HepG2 (cell line): ENCODE measurements around the gene CPM. TPM values are rescaled to one million over a fixed set of nuclear protein-coding genes. Genes with fewer than 3 reads are reported as not detected.

ENCODE experiments used
- ADNP ChIP-seq: sonication (generic); formaldehyde crosslinking; IDR thresholded peaks from 2 replicates; pipeline ENCODE4 v1.4.0; 2020; ENCODE audit warnings: missing genetic modification reagents
- AGO2 ChIP-seq: fragments of 200-400 bp; formaldehyde crosslinking; optimal IDR thresholded peaks from 2 replicates; pipeline ENCODE3; 2017; ENCODE audit warnings: mild to moderate bottlenecking, low read depth, low read length, moderate library complexity
- AKAP8 ChIP-seq: sonication (generic); formaldehyde crosslinking; IDR thresholded peaks from 2 replicates; pipeline ENCODE4 v1.5.1; 2020; ENCODE audit warnings: mild to moderate bottlenecking, missing genetic modification reagents
- HHEX ChIP-seq: IDR thresholded peaks from 2 replicates; pipeline ENCODE4 v1.6.1; 2016; ENCODE audit warnings: control low read depth
- MAZ ChIP-seq, 2 experiments: sonication (generic) in 1 of 2; formaldehyde crosslinking in 1 of 2; IDR thresholded peaks; 2 replicates each; pipeline versions ENCODE4 v1.5.0 to v1.6.1; 2012 to 2020; ENCODE audit warnings: low read depth in 2 of 2, mild to moderate bottlenecking in 2 of 2, borderline replicate concordance in 1 of 2, improper control_type of control experiment in 1 of 2, low read length in 1 of 2, missing genetic modification reagents in 1 of 2, moderate library complexity in 1 of 2
- MEIS2 ChIP-seq: sonication (generic); formaldehyde crosslinking; IDR thresholded peaks from 2 replicates; pipeline ENCODE4 v1.9.0; 2021; ENCODE audit warnings: mild to moderate bottlenecking, missing genetic modification reagents
- NFIB ChIP-seq: sonication (generic); formaldehyde crosslinking; IDR thresholded peaks from 2 replicates; pipeline ENCODE4 v1.9.0; 2021; ENCODE audit warnings: missing genetic modification reagents, mild to moderate bottlenecking, borderline replicate concordance
- NR1H2 ChIP-seq: sonication (generic); formaldehyde crosslinking; IDR thresholded peaks from 2 replicates; pipeline ENCODE4 v1.8.1; 2022; ENCODE audit warnings: low read depth, missing genetic modification reagents, borderline replicate concordance
- SOX6 ChIP-seq, 2 experiments: fragments of 450-650 bp in 1 of 2; sonication (generic) in 1 of 2; formaldehyde crosslinking in 1 of 2; IDR thresholded peaks; 2 replicates each; pipeline versions ENCODE4 v1.4.0 to v1.6.1; 2017 to 2020; ENCODE audit warnings: antibody characterized with exemption in 1 of 2, mild to moderate bottlenecking in 1 of 2, missing genetic modification reagents in 1 of 2
- SSRP1 ChIP-seq: IDR thresholded peaks from 2 replicates; pipeline ENCODE4 v1.6.1; 2016; ENCODE audit warnings: control low read depth
- TRAFD1 ChIP-seq: sonication (generic); formaldehyde crosslinking; IDR thresholded peaks from 2 replicates; pipeline ENCODE4 v1.5.1; 2020; ENCODE audit warnings: missing genetic modification reagents, mild to moderate bottlenecking, borderline replicate concordance
- ZNF264 ChIP-seq: sonication (generic); formaldehyde crosslinking; IDR thresholded peaks from 2 replicates; pipeline ENCODE4 v1.4.0; 2020; ENCODE audit warnings: missing genetic modification reagents
- ZNF564 ChIP-seq: sonication (generic); formaldehyde crosslinking; IDR thresholded peaks from 2 replicates; pipeline ENCODE4 v1.8.1; 2023; ENCODE audit warnings: mild to moderate bottlenecking, missing genetic modification reagents
- polyA plus RNA-seq, 8 experiments: library from polyadenylated mRNA; depleted of rRNA in 3 of 8; stranded (reverse) in 7 of 8; unstranded in 1 of 8; fragments of >200 nt; fragmentation: Illumina TruSeq in 4 of 8; extraction: Trizol in 4 of 8; gene quantifications; 2 replicates each; pipeline versions ENCODE4 v1.2.1 to v1.2.3, GENCODE V29; 2011 to 2016; ENCODE audit warnings: low read depth in 4 of 8, missing spikeins in 1 of 8, mixed read lengths in 1 of 8; ENCODE audit not compliant: insufficient read depth in 1 of 8
- total RNA-seq, 5 experiments: library from RNA; depleted of rRNA; stranded (reverse); fragments of >200 nt; fragmentation: Illumina TruSeq; extraction: Trizol; gene quantifications; 2 replicates each; pipeline ENCODE4 v1.2.3, GENCODE V29; 2016; ENCODE audit warnings: low read depth in 1 of 5
- TF ChIP-seq, protein P1 (sequence below): sonication (generic); formaldehyde crosslinking; IDR thresholded peaks from 2 replicates; pipeline ENCODE4 v1.4.0; 2020; ENCODE audit warnings: mild to moderate bottlenecking, missing genetic modification reagents, borderline replicate concordance
- TF ChIP-seq, protein P2 (sequence below): sonication (generic); formaldehyde crosslinking; IDR thresholded peaks from 2 replicates; pipeline ENCODE4 v1.4.0; 2020; ENCODE audit warnings: missing genetic modification reagents, borderline replicate concordance
- TF ChIP-seq, protein P3 (sequence below): sonication (generic); formaldehyde crosslinking; IDR thresholded peaks from 2 replicates; pipeline ENCODE4 v1.4.0; 2020; ENCODE audit warnings: missing genetic modification reagents, low read depth, mild to moderate bottlenecking, borderline replicate concordance

The CPM gene
- total and polyA plus RNA-seq, 2 of the 13 experiments (the other 11 are each of a cell fraction or from before 2014, with no cell fraction given): not detected

DNA sequence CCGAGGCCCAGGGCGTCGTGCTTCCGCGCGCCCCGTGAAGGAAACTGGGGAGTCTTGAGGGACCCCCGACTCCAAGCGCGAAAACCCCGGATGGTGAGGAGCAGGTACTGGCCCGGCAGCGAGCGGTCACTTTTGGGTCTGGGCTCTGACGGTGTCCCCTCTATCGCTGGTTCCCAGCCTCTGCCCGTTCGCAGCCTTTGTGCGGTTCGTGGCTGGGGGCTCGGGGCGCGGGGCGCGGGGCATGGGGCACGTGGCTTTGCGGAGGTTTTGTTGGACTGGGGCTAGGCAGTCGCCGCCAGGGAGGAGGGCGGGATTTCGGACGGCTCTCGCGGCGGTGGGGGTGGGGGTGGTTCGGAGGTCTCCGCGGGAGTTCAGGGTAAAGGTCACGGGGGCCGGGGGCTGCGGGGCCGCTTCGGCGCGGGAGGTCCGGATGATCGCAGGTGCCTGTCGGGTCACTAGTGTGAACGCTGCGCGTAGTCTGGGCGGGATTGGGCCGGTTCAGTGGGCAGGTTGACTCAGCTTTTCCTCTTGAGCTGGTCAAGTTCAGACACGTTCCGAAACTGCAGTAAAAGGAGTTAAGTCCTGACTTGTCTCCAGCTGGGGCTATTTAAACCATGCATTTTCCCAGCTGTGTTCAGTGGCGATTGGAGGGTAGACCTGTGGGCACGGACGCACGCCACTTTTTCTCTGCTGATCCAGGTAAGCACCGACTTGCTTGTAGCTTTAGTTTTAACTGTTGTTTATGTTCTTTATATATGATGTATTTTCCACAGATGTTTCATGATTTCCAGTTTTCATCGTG lies 124.4 kb downstream of the CPM start (continued):
- no peak for TF ChIP-seq TRAFD1 (CRISPR knock-in tag)
- TF ChIP-seq NFIB (CRISPR knock-in tag): no peak
- TF ChIP-seq MAZ (IDR thresholded peaks at IDR 0.05; ENCODE audit: borderline replicate concordance, low read depth, low read length): peak; percentile 68; the same call in 1 of the 2 replicates
- peak; percentile 8; the same call in 1 of the 2 replicates for TF ChIP-seq MAZ (CRISPR knock-in tag; IDR thresholded peaks at IDR 0.05; ENCODE audit: low read depth)
- TF ChIP-seq MEIS2 (CRISPR knock-in tag): peak; percentile 86; the same call in 1 of the 2 replicates
- TF ChIP-seq, protein P1, sequence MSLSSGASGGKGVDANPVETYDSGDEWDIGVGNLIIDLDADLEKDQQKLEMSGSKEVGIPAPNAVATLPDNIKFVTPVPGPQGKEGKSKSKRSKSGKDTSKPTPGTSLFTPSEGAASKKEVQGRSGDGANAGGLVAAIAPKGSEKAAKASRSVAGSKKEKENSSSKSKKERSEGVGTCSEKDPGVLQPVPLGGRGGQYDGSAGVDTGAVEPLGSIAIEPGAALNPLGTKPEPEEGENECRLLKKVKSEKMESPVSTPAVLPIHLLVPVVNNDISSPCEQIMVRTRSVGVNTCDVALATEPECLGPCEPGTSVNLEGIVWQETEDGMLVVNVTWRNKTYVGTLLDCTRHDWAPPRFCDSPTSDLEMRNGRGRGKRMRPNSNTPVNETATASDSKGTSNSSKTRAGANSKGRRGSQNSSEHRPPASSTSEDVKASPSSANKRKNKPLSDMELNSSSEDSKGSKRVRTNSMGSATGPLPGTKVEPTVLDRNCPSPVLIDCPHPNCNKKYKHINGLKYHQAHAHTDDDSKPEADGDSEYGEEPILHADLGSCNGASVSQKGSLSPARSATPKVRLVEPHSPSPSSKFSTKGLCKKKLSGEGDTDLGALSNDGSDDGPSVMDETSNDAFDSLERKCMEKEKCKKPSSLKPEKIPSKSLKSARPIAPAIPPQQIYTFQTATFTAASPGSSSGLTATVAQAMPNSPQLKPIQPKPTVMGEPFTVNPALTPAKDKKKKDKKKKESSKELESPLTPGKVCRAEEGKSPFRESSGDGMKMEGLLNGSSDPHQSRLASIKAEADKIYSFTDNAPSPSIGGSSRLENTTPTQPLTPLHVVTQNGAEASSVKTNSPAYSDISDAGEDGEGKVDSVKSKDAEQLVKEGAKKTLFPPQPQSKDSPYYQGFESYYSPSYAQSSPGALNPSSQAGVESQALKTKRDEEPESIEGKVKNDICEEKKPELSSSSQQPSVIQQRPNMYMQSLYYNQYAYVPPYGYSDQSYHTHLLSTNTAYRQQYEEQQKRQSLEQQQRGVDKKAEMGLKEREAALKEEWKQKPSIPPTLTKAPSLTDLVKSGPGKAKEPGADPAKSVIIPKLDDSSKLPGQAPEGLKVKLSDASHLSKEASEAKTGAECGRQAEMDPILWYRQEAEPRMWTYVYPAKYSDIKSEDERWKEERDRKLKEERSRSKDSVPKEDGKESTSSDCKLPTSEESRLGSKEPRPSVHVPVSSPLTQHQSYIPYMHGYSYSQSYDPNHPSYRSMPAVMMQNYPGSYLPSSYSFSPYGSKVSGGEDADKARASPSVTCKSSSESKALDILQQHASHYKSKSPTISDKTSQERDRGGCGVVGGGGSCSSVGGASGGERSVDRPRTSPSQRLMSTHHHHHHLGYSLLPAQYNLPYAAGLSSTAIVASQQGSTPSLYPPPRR (CRISPR knock-in tag): peak; percentile 79; the same call in 1 of the 2 replicates
- TF ChIP-seq HHEX (CRISPR knock-in tag): no peak
- TF ChIP-seq SOX6 (IDR thresholded peaks at IDR 0.05): no peak
- TF ChIP-seq SOX6 (CRISPR knock-in tag; IDR thresholded peaks at IDR 0.05): peak; percentile 78
- TF ChIP-seq SSRP1 (CRISPR knock-in tag): peak; percentile 22; the same call in 1 of the 2 replicates
- TF ChIP-seq ZNF264: peak; percentile 70; the same call in 1 of the 2 replicates
- TF ChIP-seq, protein P2, sequence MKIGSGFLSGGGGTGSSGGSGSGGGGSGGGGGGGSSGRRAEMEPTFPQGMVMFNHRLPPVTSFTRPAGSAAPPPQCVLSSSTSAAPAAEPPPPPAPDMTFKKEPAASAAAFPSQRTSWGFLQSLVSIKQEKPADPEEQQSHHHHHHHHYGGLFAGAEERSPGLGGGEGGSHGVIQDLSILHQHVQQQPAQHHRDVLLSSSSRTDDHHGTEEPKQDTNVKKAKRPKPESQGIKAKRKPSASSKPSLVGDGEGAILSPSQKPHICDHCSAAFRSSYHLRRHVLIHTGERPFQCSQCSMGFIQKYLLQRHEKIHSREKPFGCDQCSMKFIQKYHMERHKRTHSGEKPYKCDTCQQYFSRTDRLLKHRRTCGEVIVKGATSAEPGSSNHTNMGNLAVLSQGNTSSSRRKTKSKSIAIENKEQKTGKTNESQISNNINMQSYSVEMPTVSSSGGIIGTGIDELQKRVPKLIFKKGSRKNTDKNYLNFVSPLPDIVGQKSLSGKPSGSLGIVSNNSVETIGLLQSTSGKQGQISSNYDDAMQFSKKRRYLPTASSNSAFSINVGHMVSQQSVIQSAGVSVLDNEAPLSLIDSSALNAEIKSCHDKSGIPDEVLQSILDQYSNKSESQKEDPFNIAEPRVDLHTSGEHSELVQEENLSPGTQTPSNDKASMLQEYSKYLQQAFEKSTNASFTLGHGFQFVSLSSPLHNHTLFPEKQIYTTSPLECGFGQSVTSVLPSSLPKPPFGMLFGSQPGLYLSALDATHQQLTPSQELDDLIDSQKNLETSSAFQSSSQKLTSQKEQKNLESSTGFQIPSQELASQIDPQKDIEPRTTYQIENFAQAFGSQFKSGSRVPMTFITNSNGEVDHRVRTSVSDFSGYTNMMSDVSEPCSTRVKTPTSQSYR (CRISPR knock-in tag): peak; percentile 79; the same call in 1 of the 2 replicates
- TF ChIP-seq AGO2: peak; percentile 46
- TF ChIP-seq, protein P3, sequence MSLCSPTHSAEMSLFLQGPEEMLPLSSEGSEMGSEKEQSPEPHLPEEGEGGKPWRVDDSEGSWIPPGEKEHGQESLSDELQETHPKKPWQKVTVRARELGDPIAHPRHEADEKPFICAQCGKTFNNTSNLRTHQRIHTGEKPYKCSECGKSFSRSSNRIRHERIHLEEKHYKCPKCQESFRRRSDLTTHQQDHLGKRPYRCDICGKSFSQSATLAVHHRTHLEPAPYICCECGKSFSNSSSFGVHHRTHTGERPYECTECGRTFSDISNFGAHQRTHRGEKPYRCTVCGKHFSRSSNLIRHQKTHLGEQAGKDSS (CRISPR knock-in tag): 0 out of 2 replicates have a peak, but pooled peaks have one; percentile 7
- TF ChIP-seq AKAP8: 0 out of 2 replicates have a peak, but pooled peaks have one; percentile 44
- TF ChIP-seq NR1H2: 0 out of 2 replicates have a peak, but pooled peaks have one; percentile 48
- TF ChIP-seq ZNF564 (CRISPR knock-in tag): peak; percentile 67
- no peak for TF ChIP-seq ADNP
